GM04503 (cell line): ENCODE results near the gene NXN.
"Not testable (repeated sequence)": the region's sequence is repeated elsewhere in the genome, so short reads cannot be mapped to it uniquely, and the experiment has no call there.

Experiments used
- DNase-seq: peaks from one replicate; pipeline ENCODE4 v3.0.0-alpha.2; 2012; ENCODE audit warnings: low read depth

Gene NXN

GRCh38 chr17:829614-830013 is 150.0 kb downstream of the NXN start:
- DNase-seq, result not testable (repeated sequence)

DNA sequence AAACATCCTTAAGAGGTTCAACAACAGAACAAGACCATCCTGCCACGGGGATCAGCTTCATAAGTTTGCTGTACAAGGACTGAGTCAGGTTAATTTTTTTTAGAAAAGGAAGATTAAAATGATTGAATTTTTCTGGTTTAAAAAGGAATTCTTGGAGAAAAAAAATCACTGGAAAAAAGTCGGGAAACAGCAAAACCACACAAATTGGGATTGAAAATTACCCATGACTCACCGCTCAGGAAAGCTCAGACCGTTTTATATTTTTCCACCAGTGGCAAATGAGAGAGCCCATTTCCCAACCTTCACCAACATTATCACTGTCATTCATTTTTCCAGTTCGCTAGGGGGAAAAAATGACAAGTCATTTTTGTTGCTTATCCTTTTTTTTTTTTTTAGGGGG is 150.8 kb downstream of the NXN start:
- no peak for DNase-seq

DNA sequence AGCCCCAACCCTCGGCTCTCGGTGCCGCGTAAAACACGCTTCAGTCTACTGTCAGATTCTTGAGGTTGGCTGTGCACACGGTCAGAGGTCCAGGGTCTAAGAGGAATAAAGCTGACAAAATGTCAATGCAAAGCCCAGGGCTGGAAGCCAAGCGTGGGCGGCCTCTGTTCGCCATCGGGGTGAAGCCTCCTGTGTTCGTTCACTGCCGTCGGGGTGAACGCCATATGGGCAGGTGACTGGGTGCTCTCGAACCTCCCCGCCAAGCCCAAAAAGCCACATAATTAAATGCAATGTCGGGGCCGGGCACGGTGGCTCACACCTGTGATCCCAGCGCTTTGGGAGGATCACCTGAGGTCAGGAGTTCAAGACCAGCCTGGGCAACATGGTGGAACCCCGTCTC is 152.8 kb downstream of the NXN start:
- no peak for DNase-seq

- no peak for DNase-seq
Measured at GRCh38 chr17:825216-825615, 154.4 kb downstream of the NXN start.

DNA sequence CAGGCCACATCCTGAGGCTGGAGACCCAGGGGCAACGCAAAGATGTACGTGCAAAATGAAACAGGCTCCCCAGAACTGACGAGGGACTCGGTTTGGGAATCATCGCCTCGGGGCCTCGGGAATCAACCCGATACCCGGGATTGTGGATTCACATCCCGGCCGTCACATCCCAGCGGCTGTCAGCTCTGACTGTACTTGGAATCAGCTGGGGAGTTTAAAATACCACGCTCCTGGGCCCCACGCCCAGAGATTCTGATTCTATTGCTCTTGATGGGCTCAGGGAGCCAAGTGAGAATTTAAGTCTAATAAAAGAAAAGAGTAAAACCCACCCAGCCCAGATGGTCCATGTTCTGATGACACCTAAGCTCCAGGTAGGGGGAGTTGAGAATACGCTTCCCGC is 155.2 kb downstream of the NXN start:
- DNase-seq, result no peak

DNA sequence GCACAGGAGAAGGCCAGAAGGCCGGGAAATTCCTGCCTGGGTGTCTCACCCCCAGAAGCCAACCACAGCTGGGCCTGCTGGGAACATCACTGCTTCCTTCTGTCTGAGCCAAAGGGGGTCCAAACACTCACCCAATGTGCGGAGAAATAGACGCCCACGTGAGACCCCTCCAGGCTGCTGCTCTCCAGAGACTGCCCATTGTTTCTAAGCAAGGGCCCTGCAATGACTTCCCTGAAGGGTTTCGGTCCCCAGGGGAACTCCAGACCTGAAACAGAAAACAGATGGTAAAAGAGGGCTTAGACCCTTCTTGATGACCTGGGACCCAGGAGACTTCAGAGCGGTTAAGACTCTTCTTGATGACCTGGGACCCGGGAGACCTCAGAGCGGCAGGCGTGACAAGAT is 156.1 kb downstream of the NXN start:
- DNase-seq, result no peak

DNA sequence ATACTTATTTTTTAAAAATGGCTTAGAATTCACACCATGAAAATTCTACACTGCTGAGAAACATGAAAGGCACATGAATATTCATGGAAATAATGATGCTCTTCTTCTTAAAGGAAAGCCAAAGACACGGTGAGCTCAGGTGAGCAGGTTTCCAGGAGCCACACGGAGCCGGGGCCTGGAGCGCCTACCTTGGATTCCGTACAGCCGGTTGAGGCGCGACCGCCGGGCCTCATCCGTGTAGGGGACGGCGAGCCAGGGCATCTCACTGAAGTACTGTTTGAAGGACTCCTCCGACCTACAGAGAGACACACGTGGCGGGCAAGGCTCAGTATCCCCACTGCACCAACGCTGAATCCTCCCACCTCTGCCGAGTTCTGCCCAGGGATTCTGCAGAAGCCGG is 160.3 kb downstream of the NXN start:
- DNase-seq, result no peak

DNA sequence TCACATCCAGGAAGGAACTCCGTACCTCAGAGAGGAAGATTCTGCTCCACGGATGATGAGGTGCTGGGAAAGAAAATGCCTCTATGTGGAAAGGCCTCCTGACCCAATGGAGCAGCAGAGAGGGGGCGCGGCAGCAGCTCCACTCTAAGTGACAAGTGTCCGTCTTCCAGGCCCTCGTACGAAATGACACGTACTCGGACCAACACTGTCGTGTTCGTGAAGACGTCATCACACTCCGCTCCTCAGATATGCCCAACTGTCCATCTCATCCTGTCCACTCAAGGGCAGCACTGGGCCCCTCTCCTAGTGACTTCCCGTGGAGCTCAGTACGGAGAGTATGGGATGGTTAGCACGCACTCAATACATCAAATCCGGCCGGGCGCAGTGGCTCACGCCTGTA is 165.2 kb downstream of the NXN start:
- no peak for DNase-seq

DNA sequence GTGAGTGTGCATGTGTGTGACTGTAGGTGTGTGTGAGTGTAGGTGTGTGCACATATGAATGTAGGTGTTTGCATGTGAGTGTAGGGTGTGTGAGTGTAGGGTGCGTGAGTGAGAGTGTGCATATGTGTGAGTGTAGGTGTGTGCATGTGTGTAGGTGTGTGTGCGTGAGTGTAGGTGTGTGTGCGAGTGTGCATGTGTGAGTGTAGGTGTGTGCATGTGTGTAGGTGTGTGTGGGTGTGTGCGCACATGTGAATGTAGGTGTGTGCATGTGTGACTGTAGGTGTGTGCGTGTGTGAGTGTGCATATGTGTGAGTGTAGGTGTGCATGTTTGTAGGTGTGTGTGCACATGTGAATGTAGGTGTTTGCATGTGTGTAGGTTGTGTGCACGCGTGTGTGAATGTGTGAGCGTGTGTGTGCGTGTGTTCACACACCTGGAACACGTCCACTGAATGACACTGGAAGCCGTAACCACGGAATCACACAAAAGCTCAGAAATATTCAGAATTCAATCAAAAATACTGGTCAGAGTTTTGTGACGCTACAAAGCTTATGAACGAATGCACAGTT is 166.9 kb downstream of the NXN start:
- DNase-seq, result no peak

DNA sequence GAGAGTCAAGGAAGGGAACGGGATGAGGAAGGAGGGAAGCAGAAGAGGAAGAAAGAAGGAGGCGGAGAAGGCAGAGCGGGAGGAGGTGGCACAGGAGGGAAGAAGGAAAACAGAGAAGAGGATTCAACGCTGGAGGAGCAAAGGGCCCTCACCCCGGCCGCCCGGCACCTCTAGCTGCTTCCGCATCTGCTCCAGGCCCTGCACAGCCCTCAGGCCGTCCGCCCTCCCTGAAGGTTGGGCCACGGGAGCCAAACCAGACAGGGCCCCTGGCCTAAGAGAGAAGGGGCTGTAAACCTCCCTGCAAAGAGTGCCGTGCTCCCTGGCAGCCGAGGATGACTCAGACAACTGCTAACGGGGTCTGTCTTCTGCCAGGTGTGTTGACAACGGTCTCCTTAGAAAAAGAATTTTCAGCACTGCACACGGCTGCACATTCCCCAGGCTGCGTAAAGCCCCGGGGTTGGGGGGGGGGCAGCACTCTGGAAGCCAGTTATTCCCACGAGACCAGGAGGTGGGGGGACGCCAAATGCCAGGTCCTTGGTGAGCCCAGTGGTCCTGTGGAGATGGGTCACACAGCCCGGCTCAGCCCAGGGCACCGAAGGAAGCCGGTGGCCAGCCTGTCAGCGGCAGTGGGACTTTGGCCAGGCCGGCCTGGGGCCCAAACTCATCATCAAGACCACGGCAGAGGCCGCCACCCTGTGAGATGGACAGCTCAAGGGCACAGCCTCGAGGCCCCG is 168.4 kb downstream of the NXN start:
- DNase-seq, result no peak

- DNase-seq, result no peak
Measured at GRCh38 chr17:807523-808294, 171.9 kb downstream of the NXN start.

DNA sequence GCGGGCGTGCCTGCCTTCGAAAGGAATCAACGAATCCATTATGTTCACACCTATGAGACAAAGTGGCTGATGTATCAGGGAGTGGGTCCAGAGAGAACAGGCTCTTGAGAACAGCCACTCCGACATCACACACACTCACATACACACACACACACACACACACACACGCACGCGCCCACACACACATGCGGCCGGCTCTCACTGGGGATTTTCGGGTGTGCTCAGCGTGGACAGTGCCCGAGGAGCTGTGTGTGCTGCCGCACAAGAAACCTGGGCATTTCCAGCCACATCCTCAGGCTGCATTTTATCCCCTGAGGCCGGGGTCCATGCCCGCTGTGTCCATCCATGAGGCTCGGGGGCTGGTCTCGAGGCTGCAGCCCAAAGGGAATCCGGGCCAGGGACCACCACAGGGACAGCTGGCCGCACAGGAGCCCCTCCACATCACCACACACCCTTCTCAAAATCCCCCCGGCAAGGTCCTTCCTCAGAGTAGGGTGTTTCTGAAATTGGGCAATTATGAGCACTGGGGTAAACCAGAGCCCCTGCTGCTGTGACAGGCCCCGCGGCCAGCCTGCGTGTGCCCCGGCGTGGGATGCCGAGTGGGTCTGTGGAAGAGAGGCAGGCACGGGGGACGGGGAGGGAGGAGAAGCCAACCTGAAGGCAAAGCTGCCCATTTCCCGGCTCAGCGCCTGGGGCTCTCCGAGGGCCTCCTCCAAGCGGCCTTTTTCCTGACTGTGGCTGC is 172.6 kb downstream of the NXN start:
- DNase-seq, result no peak

- no peak for DNase-seq
Measured at GRCh38 chr17:806346-806745, 173.2 kb downstream of the NXN start.

DNA sequence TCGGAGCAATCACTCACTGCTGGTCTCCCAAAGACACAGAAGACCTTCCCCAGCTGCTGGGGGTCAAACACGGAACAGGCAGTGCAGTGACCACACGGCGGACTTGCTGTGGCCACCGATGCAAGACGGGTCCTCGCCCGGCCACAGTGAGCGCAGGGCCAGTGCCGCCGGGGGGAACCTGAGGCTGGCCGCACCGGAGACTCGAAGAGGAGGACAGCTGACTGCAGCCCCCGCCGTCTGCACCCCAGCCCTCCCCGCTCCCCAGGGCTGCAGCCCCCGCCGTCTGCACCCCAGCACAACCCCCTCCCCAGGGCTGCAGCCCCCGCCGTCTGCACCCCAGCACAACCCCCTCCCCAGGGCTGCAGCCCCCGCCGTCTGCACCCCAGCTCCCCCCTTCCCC is 173.7 kb downstream of the NXN start:
- not testable (repeated sequence) for DNase-seq

GRCh38 chr17:804541-805435 is 174.8 kb downstream of the NXN start:
- DNase-seq, result no peak

- no peak for DNase-seq
Measured at GRCh38 chr17:802901-803881, 176.4 kb downstream of the NXN start.

- DNase-seq, result no peak
Measured at GRCh38 chr17:802481-802880, 177.1 kb downstream of the NXN start.

GRCh38 chr17:801660-802059 is 177.9 kb downstream of the NXN start:
- DNase-seq, result no peak

GRCh38 chr17:800446-801242 is 178.9 kb downstream of the NXN start:
- DNase-seq, result no peak

DNA sequence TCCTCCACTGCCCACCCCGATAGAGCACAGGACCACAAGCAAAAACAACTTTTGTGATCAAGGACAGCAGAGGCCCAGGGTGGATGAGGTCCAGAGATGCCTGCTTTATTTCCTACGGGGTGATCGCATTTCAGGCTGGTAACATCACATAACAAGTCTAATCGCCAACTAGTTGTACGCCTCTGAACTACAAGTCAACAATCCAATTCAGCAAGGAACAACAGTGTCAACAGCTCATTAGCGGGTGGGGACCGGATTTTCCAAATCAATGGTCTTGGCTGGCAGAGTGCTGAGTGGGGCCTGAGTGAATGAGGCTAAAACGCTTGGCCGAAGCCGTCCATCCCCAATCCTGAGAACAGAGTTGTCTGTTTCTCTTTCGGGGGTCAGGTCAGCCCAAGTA is 180.3 kb downstream of the NXN start:
- DNase-seq, result no peak
